Adrenal gland (tissue), 12 donors: ENCODE measurements around the gene ZSCAN23. TPM values are rescaled to one million over a fixed set of nuclear protein-coding genes. Genes with fewer than 3 reads are reported as not detected.

Experiments
- DNase-seq, 7 donors: peaks; one replicate each; pipeline ENCODE4 v3.0.0-alpha.2; 2019 to 2020
- H3K27ac ChIP-seq, 5 donors: fragments of 200-600 bp; sonication (generic) in 4 of 5; 1 replicate in 3 of 5; 2 replicates in 2 of 5; pipeline versions ENCODE4 v1.5.1 to v1.8.0; 2016 to 2020; ENCODE audit warnings: mild to moderate bottlenecking in 1 of 5
- H3K27me3 ChIP-seq: fragments of 200-600 bp; 2 replicates; pipeline ENCODE4 v1.8.0; 2021
- H3K36me3 ChIP-seq, 2 donors: fragments of 200-600 bp; replicated peaks in 1 of 2; 1 replicate in 1 of 2; 2 replicates in 1 of 2; pipeline versions ENCODE4 v1.5.1 to v1.8.0; 2018 to 2022
- H3K4me1 ChIP-seq, 2 donors: fragments of 200-600 bp; replicated peaks in 1 of 2; 1 replicate in 1 of 2; 2 replicates in 1 of 2; pipeline versions ENCODE4 v1.5.1 to v1.8.0; 2018 to 2021
- H3K4me3 ChIP-seq, 4 donors: fragments of 200-600 bp; sonication (generic) in 3 of 4; one replicate each; pipeline ENCODE4 v1.5.1; 2016 to 2018
- H3K9me3 ChIP-seq, 3 donors: fragments of 200-600 bp; sonication (generic) in 1 of 3; replicated peaks in 1 of 3; 1 replicate in 2 of 3; 2 replicates in 1 of 3; pipeline versions ENCODE4 v1.5.1 to v1.8.0; 2016 to 2021
- CTCF ChIP-seq, 6 experiments: fragments of 450-650 bp in 4 of 6; fragments of 200-600 bp in 2 of 6; sonication (generic) in 1 of 6; IDR thresholded peaks; 1 replicate in 5 of 6; 2 replicates in 1 of 6; pipeline versions ENCODE4 v1.5.1 to v1.8.0; 2016 to 2021; ENCODE audit warnings: antibody characterized with exemption in 6 of 6, mild to moderate bottlenecking in 2 of 6, moderate library complexity in 1 of 6
- POLR2A ChIP-seq, 2 donors: fragments of 450-650 bp; IDR thresholded peaks; one replicate each; pipeline ENCODE4 v1.6.1; 2017; ENCODE audit warnings: antibody characterized with exemption in 2 of 2, mild to moderate bottlenecking in 2 of 2, moderate library complexity in 1 of 2
- WGBS, 4 donors: extraction: QIAGEN DNeasy Blood & Tissue Kit in 2 of 4; methylation state at CpG; one replicate each; pipeline versions ENCODE4 v1.1.5 to v1.1.7; 2013 to 2017; 5-methylcytosine and 5-hydroxymethylcytosine counted together
- intact Hi-C, 2 donors: fragments of 100-400 bp; cut with DNase I; formaldehyde crosslinking; loops; one replicate each; pipeline versions ENCODE4 v1.14.1 to v1.15.0; 2022 to 2023
- polyA plus RNA-seq, 3 donors: library from polyadenylated mRNA; stranded (reverse); fragments of 200-250 nt in 2 of 3; fragments of 350-450 nt in 1 of 3; fragmentation: Illumina TruSeq in 1 of 3; extraction: RNeasy Lipid Tissue Mini Kit (QIAGEN cat#74804) in 1 of 3; gene quantifications; one replicate each; pipeline ENCODE4 v1.2.3, GENCODE V29; 2013 to 2014
- small RNA-seq, 2 donors: library from RNA; depleted of rRNA; stranded (forward); fragments of <200 nt; gene quantifications; one replicate each; pipeline ENCODE3, GENCODE V24; 2016
- total RNA-seq, 9 donors: library from RNA; depleted of rRNA in 4 of 9; stranded (reverse); fragments of >200 nt in 4 of 9; fragments of 120-200 nt in 1 of 9; fragmentation: NEBNext Ultra II Directional in 1 of 9; extraction: Animal tissue kit (Norgen Biotek cat#: 25700) in 1 of 9; gene quantifications; one replicate each; pipeline versions ENCODE4 v1.1.0 to v1.2.4, GENCODE V29; 2013 to 2023
- donor health status: healthy with polysubstance abuse.
- donor health status: Bipolar disorder and iron deficiency.
- donor health status: DM: yes; HTN: yes; CAD: no.
- donor health status: DM: no; HTN: no; CAD: no.
- donor health status: DM: no; HTN: no; CAD: no.
- donor health status: DM: yes; HTN: yes; CAD: no.

Gene ZSCAN23
- total and polyA plus RNA-seq, 12 donors, result 0.13 to 8.0 (median 2.2) TPM

GRCh38 chr6:28383235-28384142, 59.8 kb downstream of the ZSCAN23 start:
- WGBS, 4 donors, result 12 to 27% (median 14%) methylated on average over 13 to 31 of the region's 31 CpGs
- DNase-seq, result peak; percentile 88 to 97 (median 93)
- peaks cover 0 to 19% of the 10 kb centered on the region in 2 donors for H3K36me3 ChIP-seq
- no peaks in the 10 kb centered on the region for H3K9me3 ChIP-seq
- TF ChIP-seq POLR2A (IDR thresholded peaks at IDR 0.05) (peak; percentile 19 to 74), CTCF (IDR thresholded peaks at IDR 0.05) (peak; percentile 19 to 70 (median 55))
- H3K27me3 ChIP-seq, result no peaks in the 10 kb centered on the region
- peaks cover 0 to 8% of the 10 kb centered on the region in 2 donors for H3K4me1 ChIP-seq
- intact Hi-C loops, result no loop called here
- peak overlapping the region in 3 of 4 donors; percentile 50 to 65 (median 54) for H3K4me3 ChIP-seq
- H3K27ac ChIP-seq, result peak overlapping the region; percentile 57 to 91 (median 85)

Small RNA genes within 50 kb of the gene (small RNA-seq; reads per million reads assigned to genes)
- 0 reads per million in 2 donors for gene RNU2-45P

Other genes with a start within 250 kb of the ZSCAN23 start
- gene ZSCAN9, start 218.2 kb downstream of the ZSCAN23 start, total RNA-seq, result 10 to 100 TPM in 4 of 9 donors, 1 to 10 TPM in 5; 1.8 to 30.8 (median 9.8) TPM
- 10 to 100 TPM; 11.2 to 29.1 (median 19.1) TPM for gene ZSCAN9, start 218.2 kb downstream of the ZSCAN23 start, polyA plus RNA-seq
- 1 to 10 TPM; 1.5 to 7.3 (median 5.1) TPM for gene ZKSCAN4, start 191.2 kb downstream of the ZSCAN23 start, total RNA-seq
- 1 to 10 TPM; 3.6 to 4.3 (median 4.2) TPM for gene ZKSCAN4, start 191.2 kb downstream of the ZSCAN23 start, polyA plus RNA-seq
- gene NKAPL, start 184.2 kb downstream of the ZSCAN23 start, total RNA-seq, result 1 to 10 TPM in 6 of 9 donors, under 1 TPM in 2, not detected in 1; 0.37 to 3.4 (median 1.3) TPM
- 1 to 10 TPM; 2.2 to 3.4 (median 2.3) TPM for gene NKAPL, start 184.2 kb downstream of the ZSCAN23 start, polyA plus RNA-seq
- gene ZSCAN26, start 176.3 kb downstream of the ZSCAN23 start, total RNA-seq, result 10 to 100 TPM in 8 of 9 donors, 1 to 10 TPM in 1; 7.2 to 27.3 (median 17.7) TPM
- gene ZSCAN26, start 176.3 kb downstream of the ZSCAN23 start, polyA plus RNA-seq, result 10 to 100 TPM; 12.9 to 21.9 (median 19.0) TPM
- gene PGBD1, start 161.9 kb downstream of the ZSCAN23 start, total RNA-seq, result 1 to 10 TPM; 1.1 to 7.8 (median 3.1) TPM
- gene PGBD1, start 161.9 kb downstream of the ZSCAN23 start, polyA plus RNA-seq, result 1 to 10 TPM; 2.5 to 7.9 (median 4.4) TPM
- 10 to 100 TPM in 4 of 9 donors, 1 to 10 TPM in 5; 2.3 to 13.5 (median 9.3) TPM for gene ZSCAN31, start 107.3 kb downstream of the ZSCAN23 start, total RNA-seq
- 1 to 10 TPM; 3.7 to 7.9 (median 4.3) TPM for gene ZSCAN31, start 107.3 kb downstream of the ZSCAN23 start, polyA plus RNA-seq
- gene ZKSCAN3, start 93.5 kb downstream of the ZSCAN23 start, total RNA-seq, result 10 to 100 TPM in 2 of 9 donors, 1 to 10 TPM in 7; 1.8 to 12.4 (median 6.1) TPM
- 1 to 10 TPM; 1.4 to 5.5 (median 2.8) TPM for gene ZKSCAN3, start 93.5 kb downstream of the ZSCAN23 start, polyA plus RNA-seq
- 10 to 100 TPM in 1 of 9 donors, 1 to 10 TPM in 8; 1.3 to 10.7 (median 4.9) TPM for gene ZSCAN12, start 43.7 kb downstream of the ZSCAN23 start, total RNA-seq
- 1 to 10 TPM; 1.0 to 6.0 (median 1.4) TPM for gene ZSCAN12, start 43.7 kb downstream of the ZSCAN23 start, polyA plus RNA-seq
- not detected for gene GPX6, start 72.3 kb upstream of the ZSCAN23 start, total RNA-seq
- not detected for gene GPX6, start 72.3 kb upstream of the ZSCAN23 start, polyA plus RNA-seq
- not detected for gene GPX5, start 82.4 kb upstream of the ZSCAN23 start, total RNA-seq
- gene GPX5, start 82.4 kb upstream of the ZSCAN23 start, polyA plus RNA-seq, result not detected